ENCODE data around the gene ATXN10.
"Not testable (repeated sequence)": the region's sequence is repeated elsewhere in the genome, so short reads cannot be mapped to it uniquely, and the experiment has no call there.

Gene ATXN10

DNA sequence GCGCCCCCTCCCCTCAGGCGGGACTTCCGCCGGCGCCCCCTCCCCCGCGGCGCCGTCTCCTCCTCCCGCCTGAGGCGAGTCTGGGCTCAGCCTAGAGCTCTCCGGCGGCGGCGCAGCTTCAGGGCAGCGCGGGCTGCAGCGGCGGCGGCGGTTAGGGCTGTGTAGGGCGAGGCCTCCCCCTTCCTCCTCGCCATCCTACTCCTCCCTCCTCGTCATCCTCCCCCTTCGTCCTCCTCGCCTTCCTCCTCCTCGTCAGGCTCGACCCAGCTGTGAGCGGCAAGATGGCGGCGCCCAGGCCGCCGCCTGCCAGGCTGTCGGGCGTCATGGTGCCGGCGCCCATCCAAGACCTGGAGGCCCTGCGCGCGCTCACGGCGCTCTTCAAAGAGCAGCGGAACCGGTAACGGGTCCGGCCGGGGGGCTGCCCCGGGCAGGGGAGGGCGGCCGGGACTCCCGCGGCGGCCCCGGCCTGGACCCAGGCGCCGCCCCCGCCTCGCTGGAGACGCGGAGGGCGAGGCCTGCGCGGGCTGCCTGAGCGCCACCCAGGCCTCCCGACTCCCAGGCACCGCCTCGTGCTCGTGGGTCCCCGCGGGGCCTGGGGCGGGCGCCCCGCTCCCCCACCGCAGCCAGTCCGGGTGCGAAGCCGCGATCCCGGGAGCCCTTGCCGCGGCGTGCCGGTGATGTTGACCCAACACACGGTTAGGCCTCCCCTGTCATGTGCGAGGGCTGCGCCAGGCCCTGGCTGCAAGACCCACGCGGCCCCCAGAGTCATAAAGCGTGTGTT lies at the start of gene ATXN10:
ATXN10 (plus strand) TSS at position 52 of the 781 bp plus-strand sequence; CDS start at position 282, 230 bp downstream.
- DNase-seq (ENCODE audit: low read depth, low spot score), result peak; percentile 25
- H3K4me1 ChIP-seq (ENCODE audit: control insufficient read depth, insufficient read depth, low read length), result no peaks in the 10 kb centered on the region; the same call in 1 of the 2 replicates
- H3K27me3 ChIP-seq (ENCODE audit: control insufficient read depth, insufficient read depth, low read length), result no peaks in the 10 kb centered on the region
- WGBS (ENCODE audit: insufficient coverage, insufficient read length), result no CpG with 5 or more reads among the region's 89 CpGs
- peak within 1 kb of the TSS; percentile 73 for H3K4me3 ChIP-seq (ENCODE audit: low read length)
- H3K27ac ChIP-seq (ENCODE audit: low read length), result no peak within 1 kb of the TSS
- no peaks in the 10 kb centered on the region for H3K9me3 ChIP-seq (ENCODE audit: control insufficient read depth, insufficient read depth, low read length)
- H3K36me3 ChIP-seq (ENCODE audit: control insufficient read depth, insufficient read depth, low read length), result no peaks in the 10 kb centered on the region

DNA sequence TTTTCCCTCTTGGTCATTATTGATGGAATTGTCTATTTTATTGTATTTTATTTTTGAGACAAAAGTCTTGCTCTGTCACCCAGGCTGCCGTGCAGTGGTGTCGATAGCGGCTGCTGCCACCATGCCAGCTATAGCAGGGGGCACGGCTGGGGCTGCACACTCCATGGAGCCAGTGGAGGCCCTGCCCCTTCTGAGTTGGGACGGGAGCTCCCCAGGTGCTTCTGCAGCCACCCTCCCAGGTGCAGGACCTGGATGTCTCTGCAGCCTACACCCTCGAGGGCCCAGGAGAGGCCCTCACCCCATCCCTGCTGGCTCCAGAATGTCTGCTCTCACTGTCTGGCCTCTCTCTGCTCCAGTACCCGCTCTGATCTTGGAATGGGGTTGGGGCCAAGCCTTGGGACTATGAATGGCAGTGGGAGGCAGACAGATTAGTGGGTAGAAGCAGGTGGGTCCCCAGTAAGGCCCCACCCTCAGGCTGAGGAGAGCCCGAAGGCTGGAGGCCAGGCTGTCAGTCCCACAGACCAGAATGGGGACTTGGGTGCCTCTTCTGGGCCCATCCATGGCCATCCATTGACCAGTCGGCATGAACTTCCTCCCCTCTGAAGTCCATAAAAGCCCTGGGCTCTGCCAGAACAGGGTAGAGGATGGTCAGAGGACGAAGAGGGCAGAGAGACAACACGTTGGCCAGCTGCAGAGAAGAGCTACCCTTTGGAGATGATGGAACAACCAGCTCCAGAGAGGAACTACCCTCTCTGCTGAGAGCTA lies 49.6 kb upstream of the ATXN10 start:
- WGBS (ENCODE audit: insufficient coverage, insufficient read length), result no CpG with 5 or more reads among the region's 11 CpGs
- DNase-seq (ENCODE audit: low read depth, low spot score), result no peak
- no peaks in the 10 kb centered on the region for H3K27me3 ChIP-seq (ENCODE audit: control insufficient read depth, insufficient read depth, low read length)
- no peaks in the 10 kb centered on the region for H3K36me3 ChIP-seq (ENCODE audit: control insufficient read depth, insufficient read depth, low read length)
- no peak overlapping the region for H3K4me3 ChIP-seq (ENCODE audit: low read length)
- no peaks in the 10 kb centered on the region for H3K4me1 ChIP-seq (ENCODE audit: control insufficient read depth, insufficient read depth, low read length)
- no peak overlapping the region for H3K27ac ChIP-seq (ENCODE audit: low read length)
- H3K9me3 ChIP-seq (ENCODE audit: control insufficient read depth, insufficient read depth, low read length), result no peaks in the 10 kb centered on the region

DNA sequence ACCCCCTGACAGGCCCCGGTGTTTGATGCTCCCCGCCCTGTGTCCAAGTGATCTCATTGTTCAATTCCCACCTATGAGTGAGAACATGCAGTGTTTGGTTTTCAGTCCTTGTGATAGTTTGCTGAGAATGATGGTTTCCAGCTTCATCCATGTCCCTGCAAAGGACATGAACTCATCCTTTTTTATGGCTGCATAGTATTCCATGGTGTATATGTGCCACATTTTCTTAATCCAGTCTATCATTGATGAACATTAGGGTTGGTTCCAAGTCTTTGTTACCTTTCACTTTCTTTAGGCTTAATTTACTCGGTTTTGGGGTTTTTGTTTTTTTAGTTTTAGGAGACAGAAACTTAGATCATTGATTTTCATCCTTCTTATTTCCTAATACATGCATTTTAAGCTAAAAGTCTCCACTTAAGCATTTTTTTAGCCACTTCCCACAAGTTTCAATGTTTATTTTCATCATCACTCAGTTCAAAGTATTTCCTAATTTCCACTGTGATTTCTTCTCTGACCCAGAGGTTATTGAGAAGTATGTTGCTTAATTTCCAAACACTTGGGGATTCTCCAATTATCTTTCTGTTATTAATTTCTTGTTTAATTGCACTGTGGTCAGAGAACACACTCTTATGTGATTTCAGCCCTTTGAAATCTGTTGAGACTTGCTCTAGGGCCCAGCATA lies 48.0 kb upstream of the ATXN10 start:
- not testable (repeated sequence) for DNase-seq (ENCODE audit: low read depth, low spot score); H3K27ac ChIP-seq (ENCODE audit: low read length); H3K36me3 ChIP-seq (ENCODE audit: control insufficient read depth, insufficient read depth, low read length); H3K4me1 ChIP-seq (ENCODE audit: control insufficient read depth, insufficient read depth, low read length); H3K4me3 ChIP-seq (ENCODE audit: low read length); H3K9me3 ChIP-seq (ENCODE audit: control insufficient read depth, insufficient read depth, low read length); H3K27me3 ChIP-seq (ENCODE audit: control insufficient read depth, insufficient read depth, low read length)
- no CpG with 5 or more reads among the region's 3 CpGs for WGBS (ENCODE audit: insufficient coverage, insufficient read length)

GRCh38 chr22:45626198-45626651 lies 45.4 kb upstream of the ATXN10 start:
- peaks cover 4% of the 10 kb centered on the region for H3K4me1 ChIP-seq (ENCODE audit: control insufficient read depth, insufficient read depth, low read length)
- no peak for DNase-seq (ENCODE audit: low read depth, low spot score)
- H3K36me3 ChIP-seq (ENCODE audit: control insufficient read depth, insufficient read depth, low read length), result no peaks in the 10 kb centered on the region
- no peak overlapping the region for H3K27ac ChIP-seq (ENCODE audit: low read length)
- no peak overlapping the region for H3K4me3 ChIP-seq (ENCODE audit: low read length)
- H3K9me3 ChIP-seq (ENCODE audit: control insufficient read depth, insufficient read depth, low read length), result no peaks in the 10 kb centered on the region
- H3K27me3 ChIP-seq (ENCODE audit: control insufficient read depth, insufficient read depth, low read length), result no peaks in the 10 kb centered on the region
- WGBS (ENCODE audit: insufficient coverage, insufficient read length), result no CpG with 5 or more reads among the region's 22 CpGs

DNA sequence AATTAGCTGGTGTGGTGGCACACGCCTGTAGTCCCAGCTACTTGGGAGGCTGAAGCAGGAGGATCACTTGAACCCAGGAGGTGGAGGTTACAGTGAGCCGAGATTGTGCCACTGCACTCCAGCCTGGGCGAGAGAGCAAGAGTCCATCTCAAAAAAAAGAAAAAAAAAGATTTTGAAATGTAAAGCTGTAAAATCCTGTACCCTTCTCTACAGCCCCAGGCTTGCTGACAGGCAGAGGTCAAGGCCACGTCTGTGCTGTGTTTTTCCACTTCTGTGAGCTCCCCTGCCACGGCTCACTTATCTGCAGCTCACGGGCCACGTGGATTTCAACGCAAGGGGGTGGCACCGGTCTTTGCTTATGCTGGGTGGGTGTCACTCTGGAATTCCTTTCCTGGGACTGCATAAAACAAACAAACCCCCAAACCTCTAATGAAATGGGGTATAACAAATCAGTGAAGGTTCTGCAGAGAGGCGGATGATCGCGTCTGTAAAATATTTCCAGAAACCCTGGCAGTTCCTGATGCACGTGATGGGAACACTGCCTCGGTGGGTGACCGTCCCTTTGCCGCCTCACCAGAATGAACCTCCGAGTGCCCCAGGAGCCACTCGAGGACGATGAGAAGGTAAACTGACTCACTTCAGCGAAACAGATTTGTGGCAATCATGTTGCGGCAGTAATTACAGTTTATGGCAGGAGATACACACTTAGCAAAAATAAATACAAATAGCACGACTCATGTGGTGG lies 44.0 kb upstream of the ATXN10 start:
- Histone ChIP-seq H3K27me3 (ENCODE audit: control insufficient read depth, insufficient read depth, low read length) (no peaks in the 10 kb centered on the region), H3K4me3 (ENCODE audit: low read length) (no peak overlapping the region), H3K4me1 (ENCODE audit: control insufficient read depth, insufficient read depth, low read length) (peaks cover 7% of the 10 kb centered on the region), H3K9me3 (ENCODE audit: control insufficient read depth, insufficient read depth, low read length) (no peaks in the 10 kb centered on the region), H3K36me3 (ENCODE audit: control insufficient read depth, insufficient read depth, low read length) (no peaks in the 10 kb centered on the region), H3K27ac (ENCODE audit: low read length) (no peak overlapping the region)
- no CpG with 5 or more reads among the region's 22 CpGs for WGBS (ENCODE audit: insufficient coverage, insufficient read length)
- DNase-seq (ENCODE audit: low read depth, low spot score), result no peak

DNA sequence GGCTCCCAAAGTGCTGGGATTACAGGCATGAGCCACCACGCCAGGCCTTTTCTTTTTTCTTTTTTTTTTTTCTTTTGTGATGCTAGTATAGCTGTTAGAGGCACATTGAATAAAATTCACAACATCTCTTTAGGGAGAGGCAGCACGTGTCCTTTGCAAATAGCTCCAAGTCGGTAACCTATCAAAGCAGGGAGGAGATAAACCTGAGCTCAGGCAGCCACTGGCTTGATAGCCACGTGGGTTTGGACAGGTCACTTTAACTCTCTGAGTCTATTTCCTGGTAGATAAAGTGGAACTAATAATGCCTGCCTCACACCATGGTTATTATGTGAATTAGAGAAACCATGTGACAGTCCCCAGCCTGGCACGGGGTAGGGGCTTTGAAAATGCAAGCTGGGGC lies 43.1 kb upstream of the ATXN10 start:
- no CpG with 5 or more reads among the region's 5 CpGs for WGBS (ENCODE audit: insufficient coverage, insufficient read length)
- H3K9me3 ChIP-seq (ENCODE audit: control insufficient read depth, insufficient read depth, low read length), result no peaks in the 10 kb centered on the region

DNA sequence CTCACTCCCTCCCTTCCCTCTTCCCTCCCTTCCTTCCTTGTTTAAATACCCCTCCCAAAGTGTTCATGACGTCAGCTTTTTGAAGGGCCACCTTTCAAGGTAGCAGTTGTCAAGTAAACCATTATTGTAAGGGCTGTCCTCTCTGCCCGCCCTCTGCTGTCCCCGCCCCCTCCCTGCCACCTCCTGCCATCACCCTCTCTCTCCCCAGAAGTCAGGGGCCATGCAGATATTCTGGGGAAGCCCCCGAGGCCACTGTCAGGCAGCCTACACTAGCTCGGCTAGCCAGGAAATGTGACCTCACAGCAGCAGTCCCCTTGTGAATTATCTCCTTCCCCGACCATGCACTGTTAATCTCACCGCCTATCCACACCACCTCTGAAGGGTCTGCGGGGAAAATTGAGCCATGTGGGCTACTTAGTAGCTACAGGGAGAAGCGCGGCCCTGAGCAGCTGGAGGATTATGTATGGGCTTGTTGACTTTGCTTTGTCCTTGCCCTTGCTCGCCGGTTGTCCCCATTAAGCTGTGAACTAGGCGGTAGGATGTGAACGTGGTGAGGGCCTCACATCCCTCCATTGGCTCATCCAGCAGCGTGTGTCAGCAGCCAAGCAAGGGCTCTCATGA lies 42.1 kb upstream of the ATXN10 start:
- H3K4me3 ChIP-seq (ENCODE audit: low read length), result no peak overlapping the region
- no peak overlapping the region for H3K27ac ChIP-seq (ENCODE audit: low read length)
- H3K27me3 ChIP-seq (ENCODE audit: control insufficient read depth, insufficient read depth, low read length), result no peaks in the 10 kb centered on the region
- WGBS (ENCODE audit: insufficient coverage, insufficient read length), result no CpG with 5 or more reads among the region's 15 CpGs
- no peak for DNase-seq (ENCODE audit: low read depth, low spot score)
- H3K9me3 ChIP-seq (ENCODE audit: control insufficient read depth, insufficient read depth, low read length), result no peaks in the 10 kb centered on the region
- no peaks in the 10 kb centered on the region for H3K36me3 ChIP-seq (ENCODE audit: control insufficient read depth, insufficient read depth, low read length)
- H3K4me1 ChIP-seq (ENCODE audit: control insufficient read depth, insufficient read depth, low read length), result peaks cover 7% of the 10 kb centered on the region

More for the DNA sequence above, 43.1 kb upstream of the ATXN10 start:
- H3K36me3 ChIP-seq (ENCODE audit: control insufficient read depth, insufficient read depth, low read length), result no peaks in the 10 kb centered on the region
- no peaks in the 10 kb centered on the region for H3K27me3 ChIP-seq (ENCODE audit: control insufficient read depth, insufficient read depth, low read length)
- peaks cover 7% of the 10 kb centered on the region for H3K4me1 ChIP-seq (ENCODE audit: control insufficient read depth, insufficient read depth, low read length)
- no peak for DNase-seq (ENCODE audit: low read depth, low spot score)
- H3K4me3 ChIP-seq (ENCODE audit: low read length), result no peak overlapping the region
- H3K27ac ChIP-seq (ENCODE audit: low read length), result no peak overlapping the region

DNA sequence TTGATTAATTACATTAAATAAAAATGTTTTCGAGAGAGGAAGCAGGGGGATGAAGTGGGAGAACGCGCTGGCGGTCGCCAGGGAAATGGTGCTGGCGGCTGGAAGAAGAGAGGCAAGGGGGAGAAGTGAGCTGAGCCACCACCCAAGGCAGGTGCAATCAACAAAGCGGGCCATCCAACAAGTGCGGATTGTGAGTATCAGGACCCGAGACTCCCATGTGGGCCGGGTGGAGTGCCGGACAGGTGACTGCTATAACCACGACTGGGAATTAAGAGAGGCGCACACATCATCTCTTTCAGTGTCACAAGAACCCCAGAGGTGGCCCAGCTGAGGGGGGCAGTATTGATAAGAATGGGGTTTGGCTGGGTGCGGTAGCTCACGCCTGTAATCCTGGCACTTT lies 41.2 kb upstream of the ATXN10 start:
- WGBS (ENCODE audit: insufficient coverage, insufficient read length), result no CpG with 5 or more reads among the region's 15 CpGs

GRCh38 chr22:45631140-45631840 lies 40.3 kb upstream of the ATXN10 start:
- no peaks in the 10 kb centered on the region for H3K27me3 ChIP-seq (ENCODE audit: control insufficient read depth, insufficient read depth, low read length)
- no peak overlapping the region for H3K4me3 ChIP-seq (ENCODE audit: low read length)
- H3K27ac ChIP-seq (ENCODE audit: low read length), result no peak overlapping the region
- H3K4me1 ChIP-seq (ENCODE audit: control insufficient read depth, insufficient read depth, low read length), result peaks cover 7% of the 10 kb centered on the region
- H3K9me3 ChIP-seq (ENCODE audit: control insufficient read depth, insufficient read depth, low read length), result no peaks in the 10 kb centered on the region
- no peak for DNase-seq (ENCODE audit: low read depth, low spot score)
- H3K36me3 ChIP-seq (ENCODE audit: control insufficient read depth, insufficient read depth, low read length), result no peaks in the 10 kb centered on the region
- no CpG with 5 or more reads among the region's 12 CpGs for WGBS (ENCODE audit: insufficient coverage, insufficient read length)

More for the DNA sequence above, 41.2 kb upstream of the ATXN10 start:
- no peaks in the 10 kb centered on the region for H3K36me3 ChIP-seq (ENCODE audit: control insufficient read depth, insufficient read depth, low read length)
- H3K4me3 ChIP-seq (ENCODE audit: low read length), result no peak overlapping the region
- H3K27ac ChIP-seq (ENCODE audit: low read length), result no peak overlapping the region
- no peaks in the 10 kb centered on the region for H3K9me3 ChIP-seq (ENCODE audit: control insufficient read depth, insufficient read depth, low read length)
- peaks cover 7% of the 10 kb centered on the region for H3K4me1 ChIP-seq (ENCODE audit: control insufficient read depth, insufficient read depth, low read length)
- no peaks in the 10 kb centered on the region for H3K27me3 ChIP-seq (ENCODE audit: control insufficient read depth, insufficient read depth, low read length)
- no peak for DNase-seq (ENCODE audit: low read depth, low spot score)
